ENCODE results near the gene DLGAP1. TPM values are rescaled to one million over a fixed set of nuclear protein-coding genes. Genes with fewer than 3 reads are reported as not detected.

DLGAP1 gene
- total RNA-seq, 4 donors from 2014 or later, result 0.13 to 6.2 (median 0.53) TPM

GRCh38 chr18:3923750-3924149 is 531.4 kb downstream of the DLGAP1 start:
- no peaks in the 10 kb centered on the region for H3K4me1 ChIP-seq
- H3K4me3 ChIP-seq, result no peak overlapping the region
- no peak overlapping the region for H3K27ac ChIP-seq
- in situ Hi-C loops (cut with MboI; ENCODE audit: low sequenced_read_pairs in 4 of 4) (no loop called here), intact Hi-C loops (cut with DNase I; ENCODE audit: low total_unique reads) (no loop called here)
- TF ChIP-seq CTCF (IDR thresholded peaks at IDR 0.05 in 4 of 5, conservative IDR thresholded peaks at IDR 0.05 in 1 of 5), result no peak
- no peak for TF ChIP-seq POLR2A (IDR thresholded peaks at IDR 0.05)
- DNase-seq (no peak), ATAC-seq (no peak)
- no peaks in the 10 kb centered on the region for H3K9me3 ChIP-seq
- no peaks in the 10 kb centered on the region for H3K36me3 ChIP-seq
- no peaks in the 10 kb centered on the region for H3K27me3 ChIP-seq

GRCh38 chr18:3921826-3922225 is 533.3 kb downstream of the DLGAP1 start:
- no peak for ATAC-seq
- in situ Hi-C loops (cut with MboI; ENCODE audit: low sequenced_read_pairs in 4 of 4), result no loop called here
- Histone ChIP-seq H3K9me3 (no peaks in the 10 kb centered on the region), H3K27ac (no peak overlapping the region), H3K4me3 (no peak overlapping the region), H3K27me3 (no peaks in the 10 kb centered on the region), H3K36me3 (no peaks in the 10 kb centered on the region), H3K4me1 (no peaks in the 10 kb centered on the region)
- DNase-seq, result no peak
- TF ChIP-seq POLR2A (IDR thresholded peaks at IDR 0.05), result no peak
- no peak for TF ChIP-seq CTCF (IDR thresholded peaks at IDR 0.05 in 4 of 5, conservative IDR thresholded peaks at IDR 0.05 in 1 of 5)
- intact Hi-C loops (cut with DNase I; ENCODE audit: low total_unique reads), result no loop called here

GRCh38 chr18:3920832-3921231 is 534.3 kb downstream of the DLGAP1 start:
- no peak for DNase-seq
- intact Hi-C loops (cut with DNase I; ENCODE audit: low total_unique reads), result no loop called here
- H3K36me3 ChIP-seq, result no peaks in the 10 kb centered on the region
- ATAC-seq, result no peak
- H3K4me3 ChIP-seq, result no peak overlapping the region
- no peaks in the 10 kb centered on the region for H3K27me3 ChIP-seq
- TF ChIP-seq POLR2A (IDR thresholded peaks at IDR 0.05), result no peak
- TF ChIP-seq CTCF (IDR thresholded peaks at IDR 0.05 in 4 of 5, conservative IDR thresholded peaks at IDR 0.05 in 1 of 5), result no peak
- H3K4me1 ChIP-seq, result no peaks in the 10 kb centered on the region
- H3K27ac ChIP-seq, result no peak overlapping the region
- no peaks in the 10 kb centered on the region for H3K9me3 ChIP-seq
- in situ Hi-C loops (cut with MboI; ENCODE audit: low sequenced_read_pairs in 4 of 4), result no loop called here

- intact Hi-C loops (cut with DNase I; ENCODE audit: low total_unique reads) (no loop called here), in situ Hi-C loops (cut with MboI; ENCODE audit: low sequenced_read_pairs in 4 of 4) (no loop called here)
- ATAC-seq, result no peak
Observed at GRCh38 chr18:3919396-3920061, 535.6 kb downstream of the DLGAP1 start.

More at GRCh38 chr18:3919396-3920061, 535.6 kb downstream of the DLGAP1 start:
- TF ChIP-seq CTCF (IDR thresholded peaks at IDR 0.05 in 4 of 5, conservative IDR thresholded peaks at IDR 0.05 in 1 of 5) (no peak), POLR2A (IDR thresholded peaks at IDR 0.05) (no peak)
- H3K9me3 ChIP-seq, result no peaks in the 10 kb centered on the region
- H3K27me3 ChIP-seq, result no peaks in the 10 kb centered on the region
- H3K27ac ChIP-seq, result no peak overlapping the region
- no peaks in the 10 kb centered on the region for H3K4me1 ChIP-seq
- no peak for DNase-seq
- no peak overlapping the region for H3K4me3 ChIP-seq
- no peaks in the 10 kb centered on the region for H3K36me3 ChIP-seq
